C4-2B (cell line): ENCODE measurements around the gene PRKAR2B.

Experiments used
- H3K27ac ChIP-seq: fragments of 450-650 bp; 2 replicates; pipeline ENCODE4 v1.5.1; 2017
- ZFX ChIP-seq: fragments of 450-650 bp; IDR thresholded peaks from 2 replicates; pipeline ENCODE4 v1.6.1; 2017
- TF ChIP-seq, protein P1 (sequence below): fragments of 450-650 bp; conservative IDR thresholded peaks from 2 replicates; pipeline ENCODE4 v1.5.1; 2017; ENCODE audit warnings: mild to moderate bottlenecking

The PRKAR2B gene

DNA sequence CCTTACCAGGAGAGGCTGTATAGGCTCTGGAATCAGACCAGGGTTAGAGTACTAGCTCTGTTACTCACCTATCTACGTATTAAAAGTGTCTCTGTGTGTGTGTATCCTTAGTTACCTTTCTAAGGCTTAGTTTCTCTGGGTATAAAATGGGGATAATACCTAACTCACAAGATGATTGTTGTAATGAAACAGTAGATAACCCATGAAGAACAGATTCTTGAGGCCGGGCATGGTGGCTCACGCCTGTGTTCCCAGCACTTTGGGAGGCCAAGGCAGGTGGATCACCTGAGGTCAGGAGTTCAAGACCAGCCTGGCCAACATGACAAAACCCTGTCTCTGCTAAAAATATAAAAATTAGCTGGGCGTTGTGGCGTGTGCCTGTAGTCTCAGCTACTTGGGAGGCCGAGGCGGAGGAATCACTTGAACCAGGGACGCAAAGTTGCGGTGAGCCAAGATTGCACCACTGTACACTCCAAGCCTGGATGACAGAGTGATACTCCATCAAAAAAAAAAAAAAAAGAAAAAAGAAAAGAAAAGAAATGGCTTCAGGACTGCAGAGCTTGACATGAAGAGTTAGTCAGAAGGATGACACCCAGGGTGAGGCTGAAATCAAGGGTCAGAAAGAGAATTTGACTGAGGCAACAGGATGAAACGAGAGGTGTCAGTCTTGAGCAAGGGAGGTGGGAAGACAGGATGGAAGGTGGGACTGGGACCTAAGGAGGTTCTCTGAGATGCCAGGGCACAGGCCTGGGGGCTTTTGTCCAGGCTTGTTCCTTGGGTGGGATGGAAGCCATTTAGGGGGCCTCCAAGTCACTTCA lies 33.4 kb downstream of the PRKAR2B start:
- no peak overlapping the region for H3K27ac ChIP-seq
- TF ChIP-seq ZFX, result no peak
- TF ChIP-seq, protein P1, sequence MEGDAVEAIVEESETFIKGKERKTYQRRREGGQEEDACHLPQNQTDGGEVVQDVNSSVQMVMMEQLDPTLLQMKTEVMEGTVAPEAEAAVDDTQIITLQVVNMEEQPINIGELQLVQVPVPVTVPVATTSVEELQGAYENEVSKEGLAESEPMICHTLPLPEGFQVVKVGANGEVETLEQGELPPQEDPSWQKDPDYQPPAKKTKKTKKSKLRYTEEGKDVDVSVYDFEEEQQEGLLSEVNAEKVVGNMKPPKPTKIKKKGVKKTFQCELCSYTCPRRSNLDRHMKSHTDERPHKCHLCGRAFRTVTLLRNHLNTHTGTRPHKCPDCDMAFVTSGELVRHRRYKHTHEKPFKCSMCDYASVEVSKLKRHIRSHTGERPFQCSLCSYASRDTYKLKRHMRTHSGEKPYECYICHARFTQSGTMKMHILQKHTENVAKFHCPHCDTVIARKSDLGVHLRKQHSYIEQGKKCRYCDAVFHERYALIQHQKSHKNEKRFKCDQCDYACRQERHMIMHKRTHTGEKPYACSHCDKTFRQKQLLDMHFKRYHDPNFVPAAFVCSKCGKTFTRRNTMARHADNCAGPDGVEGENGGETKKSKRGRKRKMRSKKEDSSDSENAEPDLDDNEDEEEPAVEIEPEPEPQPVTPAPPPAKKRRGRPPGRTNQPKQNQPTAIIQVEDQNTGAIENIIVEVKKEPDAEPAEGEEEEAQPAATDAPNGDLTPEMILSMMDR, result no peak

- TF ChIP-seq ZFX, result no peak
- TF ChIP-seq, protein P1, result no peak
- H3K27ac ChIP-seq, result no peak overlapping the region
Measured at GRCh38 chr7:107078517-107078966, 34.0 kb downstream of the PRKAR2B start.

DNA sequence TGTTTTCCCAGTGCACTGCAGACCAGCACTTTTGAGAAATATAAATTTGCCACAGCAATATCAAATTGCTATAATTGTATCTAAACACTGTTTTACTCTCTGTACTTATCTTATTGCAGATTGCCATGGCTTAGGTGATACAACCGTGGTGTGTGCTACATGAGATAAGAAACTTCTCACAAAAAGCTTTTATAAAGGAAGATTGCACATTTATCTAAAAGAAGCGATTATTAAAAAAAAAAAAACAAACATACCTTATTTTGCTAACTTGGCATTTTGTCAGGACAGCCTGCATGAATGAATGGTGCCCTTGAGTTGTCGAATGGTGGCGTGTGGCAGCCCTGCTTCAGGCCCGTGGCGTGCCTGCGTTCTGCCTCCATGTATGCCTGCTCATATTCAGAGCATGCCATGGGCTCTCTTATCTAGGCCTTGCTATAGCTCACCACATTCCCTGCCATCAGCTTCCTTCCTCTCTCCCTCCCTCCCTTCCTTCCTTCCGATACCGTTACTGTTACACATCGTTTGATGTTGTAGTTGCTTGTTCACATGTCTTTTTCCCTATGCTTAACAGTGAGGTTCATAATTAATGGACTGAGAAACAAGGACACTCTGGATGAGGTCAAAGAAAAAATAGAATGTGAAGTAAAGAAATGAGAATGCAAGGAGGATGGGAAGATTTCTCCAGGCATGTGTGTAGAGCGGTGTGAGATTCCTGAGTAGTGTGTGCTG lies 34.9 kb downstream of the PRKAR2B start:
- H3K27ac ChIP-seq, result no peak overlapping the region
- no peak for TF ChIP-seq ZFX
- TF ChIP-seq, protein P1, result no peak

- TF ChIP-seq, protein P1, result no peak
- TF ChIP-seq ZFX, result no peak
Measured at GRCh38 chr7:107080099-107080505, 35.6 kb downstream of the PRKAR2B start.

DNA sequence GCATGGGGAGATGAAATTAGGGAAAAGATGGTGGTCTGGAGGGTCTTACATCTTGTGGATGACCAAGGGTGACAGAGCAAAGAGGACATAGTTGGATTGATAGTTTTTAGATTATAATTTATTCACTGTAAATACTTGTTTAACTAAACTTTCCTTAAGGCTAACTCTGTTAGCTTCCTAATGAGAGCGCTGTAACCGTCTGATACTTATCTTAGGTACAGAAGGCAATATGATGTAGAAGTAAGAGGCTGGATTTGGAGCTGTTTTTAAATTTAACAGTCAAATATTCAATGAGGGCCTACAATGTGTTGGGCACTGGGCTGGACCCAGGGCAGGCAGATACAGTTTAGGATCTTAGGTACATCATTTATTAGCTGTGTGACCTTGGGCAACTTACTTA lies 36.0 kb downstream of the PRKAR2B start:
- no peak for TF ChIP-seq ZFX
- TF ChIP-seq, protein P1, result no peak
- no peak overlapping the region for H3K27ac ChIP-seq

More at GRCh38 chr7:107080099-107080505, 35.6 kb downstream of the PRKAR2B start:
- H3K27ac ChIP-seq, result no peak overlapping the region

DNA sequence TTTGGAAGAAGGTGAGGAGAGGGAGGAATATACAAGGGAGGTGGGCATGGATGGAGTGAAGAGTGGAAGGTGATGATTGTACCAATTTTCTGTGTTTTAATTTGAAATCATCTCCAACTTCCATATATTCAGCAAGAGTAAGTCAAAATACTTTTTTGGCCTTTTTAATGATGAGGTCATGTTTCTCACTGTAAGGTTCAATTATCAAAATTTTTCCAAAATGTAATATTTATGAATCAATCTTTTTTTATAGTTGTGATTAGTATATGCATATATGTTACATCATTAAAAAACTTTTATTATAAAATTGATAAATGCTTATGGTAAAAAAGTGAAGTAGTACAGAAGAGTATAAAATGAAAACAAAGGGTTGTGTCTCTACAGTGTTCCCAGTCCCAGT lies 40.7 kb downstream of the PRKAR2B start:
- no peak overlapping the region for H3K27ac ChIP-seq
- TF ChIP-seq, protein P1, result no peak
- TF ChIP-seq ZFX, result no peak

GRCh38 chr7:107089627-107090026 lies 45.1 kb downstream of the PRKAR2B start:
- no peak overlapping the region for H3K27ac ChIP-seq
- TF ChIP-seq ZFX, result no peak
- TF ChIP-seq, protein P1, result no peak
